ENCODE results near the gene CHAT. TPM values are rescaled to one million over a fixed set of nuclear protein-coding genes. Genes with fewer than 3 reads are reported as not detected.

The CHAT gene
- total and polyA plus RNA-seq, 5 experiments from 2014 or later: not detected

DNA sequence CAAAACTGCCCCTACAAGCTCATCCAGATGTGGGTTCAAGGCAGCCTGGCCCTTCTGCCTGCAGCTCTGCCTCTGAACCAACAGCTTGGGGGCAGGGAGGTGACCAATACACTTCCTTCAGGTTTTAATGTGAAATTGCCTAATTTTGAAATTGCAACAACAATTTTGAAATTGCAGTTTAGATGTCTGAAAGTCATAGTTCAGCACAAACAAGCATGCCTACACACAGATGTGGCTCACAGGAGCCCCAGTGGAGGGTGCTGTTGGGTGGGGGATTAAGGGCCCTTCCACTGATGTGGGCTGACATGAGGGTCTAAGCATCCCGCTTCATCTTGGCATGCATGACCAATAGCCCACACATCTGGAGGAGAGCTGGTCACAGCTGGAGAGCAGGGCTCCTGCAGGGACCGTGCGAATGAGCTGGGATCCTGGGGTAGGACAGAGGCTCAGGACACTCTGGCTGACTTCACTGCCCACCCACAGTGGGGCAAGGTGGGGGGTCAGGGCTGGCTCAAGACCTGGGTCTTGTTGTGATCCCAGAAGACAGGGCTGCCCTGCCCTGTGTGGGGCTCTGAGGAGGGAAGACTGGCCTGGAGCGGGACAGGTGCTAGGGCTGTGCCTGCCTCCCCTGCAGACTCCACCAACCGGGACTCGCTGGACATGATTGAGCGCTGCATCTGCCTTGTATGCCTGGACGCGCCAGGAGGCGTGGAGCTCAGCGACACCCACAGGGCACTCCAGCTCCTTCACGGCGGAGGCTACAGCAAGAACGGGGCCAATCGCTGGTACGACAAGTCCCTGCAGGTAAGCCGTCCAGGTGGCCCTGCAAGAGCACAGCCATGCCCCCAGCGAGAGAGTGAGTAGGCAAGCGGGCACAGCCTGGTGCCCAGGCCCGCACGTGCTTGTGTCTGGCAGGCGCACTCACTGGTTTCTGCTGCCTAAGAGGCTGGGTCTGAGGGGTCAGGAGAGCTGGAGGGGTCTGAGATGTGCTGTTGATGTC lies 32.3 kb downstream of the CHAT start:
- H3K27ac Mint-ChIP-seq: peak overlapping the region in 1 of 10 donors; percentile 73
- no peak for ATAC-seq
- H3K9me3 Mint-ChIP-seq: no peaks in the 10 kb centered on the region
- H3K36me3 Mint-ChIP-seq: no peaks in the 10 kb centered on the region
- POLR2A ChIA-PET: no interaction called here
- peak overlapping the region in 1 of 10 donors; percentile 18 for H3K4me3 Mint-ChIP-seq
- H3K4me1 Mint-ChIP-seq: peaks cover 6 to 15% (median 7%) of the 10 kb centered on the region in 4 donors
- H3K27me3 Mint-ChIP-seq: peaks cover 13 to 48% (median 41%) of the 10 kb centered on the region in 5 donors
- DNase-seq: no peak

DNA sequence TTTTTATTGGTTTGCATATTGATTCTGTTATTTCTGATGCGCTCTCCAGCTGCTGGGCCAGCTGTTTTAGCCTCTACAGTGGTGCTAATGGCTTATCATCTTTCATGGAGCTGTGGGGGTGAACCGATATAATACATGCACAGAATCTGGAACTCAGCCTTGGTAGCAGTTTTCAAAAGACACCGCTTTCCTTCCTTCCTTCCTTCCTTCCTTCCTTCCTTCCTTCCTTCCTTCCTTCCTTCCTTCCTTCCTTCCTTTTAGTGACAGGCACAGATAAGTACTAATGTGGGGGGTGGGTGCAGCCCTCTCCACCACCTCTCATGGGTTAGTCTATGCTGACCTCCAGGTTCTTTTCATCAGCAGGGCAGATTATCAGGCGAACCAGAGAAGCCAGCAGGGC lies 33.7 kb downstream of the CHAT start:
- no peaks in the 10 kb centered on the region for H3K9me3 Mint-ChIP-seq
- ATAC-seq: no peak
- DNase-seq: no peak
- H3K4me3 Mint-ChIP-seq: no peak overlapping the region
- H3K36me3 Mint-ChIP-seq: no peaks in the 10 kb centered on the region
- peaks cover 5 to 43% (median 30%) of the 10 kb centered on the region in 5 donors for H3K27me3 Mint-ChIP-seq
- H3K4me1 Mint-ChIP-seq: peaks cover 6 to 15% (median 7%) of the 10 kb centered on the region in 4 donors
- H3K27ac Mint-ChIP-seq: no peak overlapping the region
- POLR2A ChIA-PET: no interaction called here

DNA sequence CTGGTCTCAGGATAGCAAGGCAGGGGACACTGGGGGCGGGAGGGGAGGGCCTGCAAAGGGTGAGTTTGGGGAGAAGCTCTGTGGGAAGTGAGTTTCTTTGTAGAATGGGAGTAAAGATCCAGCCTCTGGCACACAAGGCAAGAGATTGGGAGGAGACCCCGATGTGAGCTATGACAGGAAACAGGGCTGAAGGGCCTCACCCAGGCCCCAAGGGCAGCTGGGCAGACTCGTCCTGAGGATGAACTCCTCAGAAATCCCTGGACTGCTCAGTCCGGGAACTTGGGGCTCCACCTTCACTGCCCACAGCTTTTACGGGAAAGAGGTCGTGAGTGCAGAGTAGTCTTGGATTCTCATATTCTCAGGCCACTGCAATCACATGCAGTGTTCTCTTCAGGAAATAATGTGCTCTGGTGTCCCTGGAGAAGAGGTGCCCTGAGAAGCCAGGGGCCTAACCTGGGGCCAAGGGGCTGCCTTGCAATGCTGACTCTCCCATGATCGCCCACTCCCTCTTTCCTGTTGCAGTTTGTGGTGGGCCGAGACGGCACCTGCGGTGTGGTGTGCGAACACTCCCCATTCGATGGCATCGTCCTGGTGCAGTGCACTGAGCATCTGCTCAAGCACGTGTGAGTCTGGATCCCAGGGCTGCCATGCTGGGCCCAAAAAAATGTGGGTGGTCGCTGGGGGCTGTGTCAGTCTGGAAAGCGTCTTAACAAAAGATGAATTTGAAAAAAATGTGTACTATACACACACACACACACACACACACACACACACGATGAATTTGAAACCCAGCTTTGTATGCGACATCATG lies 34.4 kb downstream of the CHAT start:
- no peak overlapping the region for H3K4me3 Mint-ChIP-seq
- peaks cover 6 to 43% (median 26%) of the 10 kb centered on the region in 5 donors for H3K27me3 Mint-ChIP-seq
- DNase-seq (peak in 1 of 10 donors; percentile 8), ATAC-seq (no peak)
- peaks cover 6 to 15% (median 7%) of the 10 kb centered on the region in 4 donors for H3K4me1 Mint-ChIP-seq
- no peaks in the 10 kb centered on the region for H3K9me3 Mint-ChIP-seq
- no peaks in the 10 kb centered on the region for H3K36me3 Mint-ChIP-seq
- POLR2A ChIA-PET: no interaction called here
- H3K27ac Mint-ChIP-seq: no peak overlapping the region

DNA sequence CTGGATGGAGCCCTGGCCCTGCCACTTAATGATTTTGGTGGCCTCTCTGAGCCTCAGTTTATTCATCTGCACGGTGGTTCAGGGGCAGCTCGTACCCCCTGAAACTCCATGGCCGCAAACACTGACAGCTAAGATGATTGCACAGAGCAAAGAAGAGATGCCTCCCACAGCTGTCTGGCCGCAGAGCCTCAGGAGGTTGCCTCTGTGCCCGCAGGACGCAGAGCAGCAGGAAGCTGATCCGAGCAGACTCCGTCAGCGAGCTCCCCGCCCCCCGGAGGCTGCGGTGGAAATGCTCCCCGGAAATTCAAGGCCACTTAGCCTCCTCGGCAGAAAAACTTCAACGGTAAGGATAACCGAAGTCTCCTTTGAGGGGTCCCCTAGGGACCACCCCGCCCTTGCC lies 35.5 kb downstream of the CHAT start:
- Mint-ChIP-seq H3K27ac (peak overlapping the region in 1 of 10 donors; percentile 43), H3K4me3 (peak overlapping the region in 3 of 10 donors; percentile 12 to 38 (median 24)), H3K9me3 (no peaks in the 10 kb centered on the region), H3K4me1 (peaks cover 6 to 15% (median 7%) of the 10 kb centered on the region in 4 donors), H3K36me3 (no peaks in the 10 kb centered on the region), H3K27me3 (peaks cover 5 to 33% (median 17%) of the 10 kb centered on the region in 5 donors)
- POLR2A ChIA-PET: no interaction called here
- DNase-seq (peak in 3 of 10 donors; percentile 11 to 22 (median 16)), ATAC-seq (peak in 1 of 2 donors; percentile 53)

DNA sequence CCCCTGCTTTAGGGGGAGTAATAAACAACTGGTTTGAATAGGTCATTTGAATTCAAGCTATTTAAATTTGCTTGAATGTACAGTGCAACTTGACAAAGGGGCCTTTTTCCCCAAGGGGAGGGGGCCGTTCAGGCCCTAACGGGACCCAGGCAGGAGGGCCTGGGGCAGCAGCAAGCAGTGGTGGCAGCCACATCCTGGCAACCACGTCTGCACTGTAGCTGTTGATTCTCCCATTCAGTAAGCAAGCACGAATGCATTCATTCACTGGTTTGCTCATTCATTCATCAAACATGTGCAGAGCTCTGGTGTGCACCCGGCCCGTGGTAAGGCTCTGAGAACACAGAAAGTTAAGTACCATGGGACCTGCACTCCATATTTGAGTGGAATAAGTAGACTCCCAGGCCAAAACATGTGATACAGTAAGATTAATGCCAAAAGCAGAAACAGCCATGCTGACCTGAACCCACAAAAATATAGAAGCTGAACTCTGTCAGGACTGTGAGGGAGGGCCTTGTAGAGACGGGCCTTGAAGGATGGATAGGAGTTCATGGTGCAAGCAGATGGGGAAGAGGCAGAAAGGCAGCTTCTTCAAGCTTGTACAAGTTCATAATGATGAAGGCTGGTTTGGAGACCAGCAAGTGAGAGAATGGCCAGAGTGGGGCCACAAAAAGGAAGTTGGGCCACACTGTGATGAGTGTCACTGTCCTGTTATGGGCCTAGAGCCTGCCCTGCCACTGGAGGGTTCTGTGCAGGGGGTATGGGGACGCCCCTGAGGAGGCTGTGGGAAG lies 36.3 kb downstream of the CHAT start:
- H3K4me1 Mint-ChIP-seq: peaks cover 6 to 15% (median 7%) of the 10 kb centered on the region in 4 donors
- DNase-seq (no peak), ATAC-seq (no peak)
- H3K36me3 Mint-ChIP-seq: no peaks in the 10 kb centered on the region
- H3K27me3 Mint-ChIP-seq: peaks cover 5 to 27% (median 10%) of the 10 kb centered on the region in 5 donors
- no peaks in the 10 kb centered on the region for H3K9me3 Mint-ChIP-seq
- POLR2A ChIA-PET: no interaction called here
- H3K4me3 Mint-ChIP-seq: peak overlapping the region in 2 of 10 donors; percentile 23 to 38
- peak overlapping the region in 3 of 10 donors; percentile 3 to 43 (median 37) for H3K27ac Mint-ChIP-seq

DNA sequence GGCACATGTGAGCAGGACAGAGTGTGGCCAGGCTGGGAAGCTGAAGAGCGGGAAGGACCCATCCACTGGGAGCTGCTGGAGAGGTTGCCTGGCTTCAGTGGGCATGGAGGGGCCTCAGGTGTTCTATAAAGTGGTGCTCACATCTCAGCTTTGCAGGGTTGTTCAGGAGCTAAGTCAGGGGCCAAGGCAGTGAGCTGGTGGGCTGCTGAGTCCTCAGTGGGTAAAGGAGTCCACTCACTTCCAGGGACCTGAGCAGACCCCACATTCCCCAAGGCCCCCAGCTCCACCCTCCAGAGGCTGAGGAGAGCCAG lies 36.8 kb downstream of the CHAT start:
- no peaks in the 10 kb centered on the region for H3K36me3 Mint-ChIP-seq
- DNase-seq (peak in 1 of 10 donors; percentile 13), ATAC-seq (no peak)
- POLR2A ChIA-PET: no interaction called here
- peaks cover 5 to 27% (median 6%) of the 10 kb centered on the region in 5 donors for H3K27me3 Mint-ChIP-seq
- H3K9me3 Mint-ChIP-seq: no peaks in the 10 kb centered on the region
- peaks cover 6 to 15% (median 7%) of the 10 kb centered on the region in 4 donors for H3K4me1 Mint-ChIP-seq
- no peak overlapping the region for H3K4me3 Mint-ChIP-seq
- H3K27ac Mint-ChIP-seq: peak overlapping the region in 1 of 10 donors; percentile 37

DNA sequence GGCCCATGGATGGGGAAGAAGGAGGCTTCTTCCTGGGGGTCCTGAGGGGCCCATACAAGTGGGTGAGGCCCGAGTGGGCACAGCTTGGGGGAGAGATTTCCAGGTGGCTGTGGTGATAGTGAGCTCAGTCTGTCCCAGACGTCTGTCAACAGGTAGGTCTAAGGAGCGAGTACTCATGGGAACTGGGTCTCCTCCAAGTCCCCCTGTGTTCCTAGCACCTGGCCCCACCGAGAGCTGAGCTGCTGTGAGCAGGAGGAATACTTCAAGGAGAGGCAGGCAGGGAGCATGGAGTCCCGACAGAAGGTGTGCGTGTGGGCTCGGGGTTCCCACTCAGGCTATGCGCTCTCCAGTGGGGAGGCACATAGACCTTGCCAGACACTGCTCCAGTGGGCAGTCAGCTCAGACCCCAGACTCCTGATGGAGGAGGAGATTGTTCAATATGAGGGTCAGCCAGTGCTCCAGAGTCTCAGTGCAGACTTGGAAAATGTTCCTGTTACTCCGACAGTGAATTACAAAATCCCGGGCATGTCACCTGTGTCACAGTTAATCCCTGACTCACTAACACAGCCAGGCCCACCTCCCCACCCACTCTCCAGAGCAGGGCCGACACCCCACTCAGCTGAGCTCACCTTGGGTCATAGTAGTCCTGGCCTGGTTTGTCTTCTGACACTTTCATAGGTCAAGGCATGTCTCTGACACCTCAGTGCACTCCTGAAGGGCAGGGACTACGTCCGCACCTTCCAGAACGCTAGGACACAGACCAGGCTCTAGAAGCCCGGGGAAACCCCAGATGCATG lies 37.4 kb downstream of the CHAT start:
- Mint-ChIP-seq H3K27me3 (peaks cover 5 to 30% (median 6%) of the 10 kb centered on the region in 5 donors), H3K4me1 (peaks cover 6 to 15% (median 7%) of the 10 kb centered on the region in 4 donors), H3K27ac (no peak overlapping the region), H3K9me3 (peaks cover 0 to under 1% (median 0%) of the 10 kb centered on the region in 9 donors), H3K36me3 (no peaks in the 10 kb centered on the region), H3K4me3 (no peak overlapping the region)
- POLR2A ChIA-PET: no interaction called here
- peak in 1 of 10 donors; percentile 1 for DNase-seq
- no peak for ATAC-seq

DNA sequence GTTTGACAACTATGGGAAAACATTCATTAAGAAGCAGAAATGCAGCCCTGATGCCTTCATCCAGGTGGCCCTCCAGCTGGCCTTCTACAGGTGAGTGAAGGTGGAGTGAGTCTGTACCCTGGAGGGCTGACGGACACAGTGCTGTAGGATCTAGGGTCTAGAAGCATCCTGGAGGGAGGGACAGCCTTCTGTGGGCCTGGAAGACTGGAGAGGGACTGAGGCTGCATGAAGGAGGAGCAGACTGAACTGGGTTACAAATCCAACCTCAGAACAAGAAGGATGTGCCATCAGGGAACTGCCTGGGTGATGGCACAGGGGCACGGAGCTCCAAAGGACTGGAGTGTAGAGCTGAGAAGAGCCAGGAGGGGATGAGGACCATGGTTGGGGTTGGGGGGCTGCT lies 38.1 kb downstream of the CHAT start:
- Mint-ChIP-seq H3K4me1 (peaks cover 6 to 15% (median 7%) of the 10 kb centered on the region in 4 donors), H3K27me3 (peaks cover 5 to 37% (median 12%) of the 10 kb centered on the region in 5 donors), H3K27ac (no peak overlapping the region), H3K9me3 (peaks cover 0 to 7% (median 0%) of the 10 kb centered on the region in 9 donors), H3K4me3 (no peak overlapping the region), H3K36me3 (no peaks in the 10 kb centered on the region)
- peak in 1 of 10 donors; percentile 3 for DNase-seq
- POLR2A ChIA-PET: no interaction called here
- no peak for ATAC-seq

DNA sequence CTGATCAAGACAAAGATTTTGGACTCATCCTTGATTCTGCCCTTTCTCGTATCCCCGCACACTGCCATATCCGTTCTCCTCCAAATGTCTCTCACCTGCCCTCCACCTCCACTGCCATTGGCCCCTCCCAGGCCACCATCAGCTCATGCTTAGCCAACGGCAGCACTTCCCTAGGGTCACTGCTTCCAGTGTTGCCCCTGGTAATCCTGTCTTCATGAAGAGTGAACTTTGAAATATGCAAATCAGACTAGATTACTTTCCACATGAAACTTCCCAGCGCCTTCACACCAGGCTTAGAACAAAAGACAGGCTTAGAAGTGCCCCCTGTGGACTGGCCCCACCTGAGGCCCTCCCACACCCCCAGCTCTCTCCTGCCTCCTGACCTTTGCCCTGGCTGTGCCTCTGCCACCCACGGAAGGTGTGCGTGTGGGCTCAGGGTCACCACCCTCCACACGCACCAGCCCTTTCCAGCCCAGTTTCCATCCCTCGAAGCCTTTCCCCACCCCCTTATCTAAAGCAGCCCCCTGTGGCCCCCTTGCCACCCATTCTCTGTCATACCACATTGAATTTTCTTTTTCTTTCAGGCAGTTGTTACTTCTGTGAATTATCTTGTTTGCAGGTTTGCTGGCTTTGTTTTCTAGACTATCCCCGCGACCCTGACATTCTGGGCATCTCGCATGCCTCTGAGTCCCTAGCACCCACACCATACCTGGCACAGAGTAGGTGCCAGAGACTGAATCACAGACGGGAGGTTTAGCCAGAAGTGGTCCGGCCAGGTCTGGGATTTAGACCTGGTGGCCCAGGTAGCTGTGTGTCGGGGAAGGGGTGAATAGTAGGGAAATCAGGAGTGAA lies 38.8 kb downstream of the CHAT start:
- Mint-ChIP-seq H3K4me3 (no peak overlapping the region), H3K9me3 (peaks cover 0 to 9% (median 3%) of the 10 kb centered on the region in 9 donors), H3K4me1 (peaks cover 5 to 15% (median 7%) of the 10 kb centered on the region in 4 donors), H3K27me3 (peaks cover 5 to 39% (median 11%) of the 10 kb centered on the region in 5 donors), H3K27ac (no peak overlapping the region), H3K36me3 (no peaks in the 10 kb centered on the region)
- ATAC-seq (no peak), DNase-seq (no peak)
- POLR2A ChIA-PET: no interaction called here

DNA sequence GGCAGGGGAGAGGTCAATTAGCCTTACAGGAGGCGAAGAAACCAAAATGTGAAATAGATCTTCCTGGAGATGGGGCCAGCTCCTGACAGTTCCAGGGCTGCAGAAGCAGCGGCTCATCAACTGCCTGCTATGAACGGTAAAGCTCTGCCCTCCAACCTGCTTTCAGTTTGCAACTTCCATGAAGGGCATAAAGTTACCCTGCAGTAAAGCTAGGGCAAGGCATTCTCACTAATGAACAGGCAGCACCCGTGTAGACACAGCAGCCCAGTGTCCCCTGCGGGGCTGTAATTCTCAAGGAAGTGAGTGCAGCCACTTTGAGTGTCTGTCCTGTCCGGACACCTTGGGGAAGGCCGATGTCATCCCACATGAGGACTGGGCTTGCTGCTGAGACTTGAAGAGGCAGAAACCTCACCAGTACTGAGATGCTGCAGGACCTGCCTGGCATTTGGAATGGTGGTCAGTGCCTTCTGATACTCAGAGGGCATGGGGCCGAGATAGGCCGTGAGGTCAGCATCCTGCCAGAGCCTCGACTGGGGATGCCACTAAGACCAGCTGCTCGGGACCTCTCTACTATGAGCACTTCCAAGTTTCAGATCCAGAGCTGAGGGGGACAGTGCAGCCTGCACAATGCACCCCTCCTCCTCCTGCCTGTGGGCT lies 39.6 kb downstream of the CHAT start:
- ATAC-seq (no peak), DNase-seq (no peak)
- Mint-ChIP-seq H3K4me1 (peaks cover 4 to 13% (median 7%) of the 10 kb centered on the region in 4 donors), H3K9me3 (peaks cover 0 to 10% (median 5%) of the 10 kb centered on the region in 9 donors), H3K27me3 (peaks cover 5 to 39% (median 10%) of the 10 kb centered on the region in 5 donors), H3K4me3 (no peak overlapping the region), H3K36me3 (no peaks in the 10 kb centered on the region), H3K27ac (no peak overlapping the region)
- POLR2A ChIA-PET: no interaction called here
